Body of pancreas (tissue), 4 donors: ENCODE measurements around the gene TPSAB1.

Experiments used
- POLR2A ChIP-seq, 3 donors: fragments of 450-650 bp; IDR thresholded peaks; one replicate each; pipeline ENCODE4 v1.6.1; 2016; ENCODE audit warnings: antibody characterized with exemption in 3 of 3, mild to moderate bottlenecking in 2 of 3
- TF ChIP-seq, protein P1 (sequence below), 7 experiments: fragments of 450-650 bp in 4 of 7; fragments of 200-600 bp in 3 of 7; sonication (generic) in 3 of 7; IDR thresholded peaks; one replicate each; pipeline ENCODE4 v1.5.1; 2016 to 2019; ENCODE audit warnings: antibody characterized with exemption in 7 of 7

DNA sequence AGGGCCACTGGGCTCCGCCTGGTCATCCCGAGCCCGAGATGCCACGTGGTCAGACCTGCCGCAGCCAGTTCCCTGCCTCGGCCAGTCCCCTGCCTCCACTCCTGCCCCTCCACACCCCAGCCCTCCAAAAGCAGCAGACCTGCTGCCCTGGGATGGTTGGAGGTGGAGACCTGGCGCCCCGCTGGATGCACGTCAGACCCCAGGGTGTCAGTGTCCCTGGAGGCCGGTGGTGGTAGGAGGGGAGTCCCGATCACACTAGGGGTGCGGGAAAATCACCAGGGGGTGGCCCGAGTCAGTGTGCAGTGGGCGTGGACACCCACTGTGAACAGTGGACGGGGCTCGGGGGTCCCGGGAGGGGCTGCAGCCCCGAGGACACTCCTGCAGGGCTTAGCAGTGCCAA lies 42.3 kb upstream of the TPSAB1 start:
- TF ChIP-seq, protein P1, sequence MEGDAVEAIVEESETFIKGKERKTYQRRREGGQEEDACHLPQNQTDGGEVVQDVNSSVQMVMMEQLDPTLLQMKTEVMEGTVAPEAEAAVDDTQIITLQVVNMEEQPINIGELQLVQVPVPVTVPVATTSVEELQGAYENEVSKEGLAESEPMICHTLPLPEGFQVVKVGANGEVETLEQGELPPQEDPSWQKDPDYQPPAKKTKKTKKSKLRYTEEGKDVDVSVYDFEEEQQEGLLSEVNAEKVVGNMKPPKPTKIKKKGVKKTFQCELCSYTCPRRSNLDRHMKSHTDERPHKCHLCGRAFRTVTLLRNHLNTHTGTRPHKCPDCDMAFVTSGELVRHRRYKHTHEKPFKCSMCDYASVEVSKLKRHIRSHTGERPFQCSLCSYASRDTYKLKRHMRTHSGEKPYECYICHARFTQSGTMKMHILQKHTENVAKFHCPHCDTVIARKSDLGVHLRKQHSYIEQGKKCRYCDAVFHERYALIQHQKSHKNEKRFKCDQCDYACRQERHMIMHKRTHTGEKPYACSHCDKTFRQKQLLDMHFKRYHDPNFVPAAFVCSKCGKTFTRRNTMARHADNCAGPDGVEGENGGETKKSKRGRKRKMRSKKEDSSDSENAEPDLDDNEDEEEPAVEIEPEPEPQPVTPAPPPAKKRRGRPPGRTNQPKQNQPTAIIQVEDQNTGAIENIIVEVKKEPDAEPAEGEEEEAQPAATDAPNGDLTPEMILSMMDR (IDR thresholded peaks at IDR 0.05): no peak
- no peak for TF ChIP-seq POLR2A (IDR thresholded peaks at IDR 0.05)
